SK-N-SH (cell line): ENCODE measurements around the gene AGO3. TPM values are rescaled to one million over a fixed set of nuclear protein-coding genes. Genes with fewer than 3 reads are reported as not detected.

Source experiments
- CTCF ChIA-PET: fragments of 300-600, 350-600 bp; formaldehyde crosslinking; extraction: SDS; loops from one replicate; lab custom pipeline; 2021; lab: Yijun Ruan, JAX
- POLR2A ChIA-PET: fragments of 350-600 bp; sonication (Branson Sonifier 250); formaldehyde crosslinking; extraction: SDS; loops from one replicate; lab custom pipeline; 2020; ENCODE audit warnings: antibody characterized with exemption, inconsistent platforms; lab: Yijun Ruan, JAX
- DNase-seq: peaks from one replicate; pipeline ENCODE4 v3.0.0; 2012
- H2AFZ ChIP-seq: fragments of 200-600 bp; sonication (generic); 2 replicates; pipeline ENCODE4 v1.8.1; 2016; ENCODE audit warnings: antibody characterized with exemption, mild to moderate bottlenecking, low read depth
- H3F3A ChIP-seq: fragments of 200-600 bp; sonication (generic); replicated peaks from 2 replicates; pipeline ENCODE3; 2016; ENCODE audit warnings: antibody characterized with exemption, mild to moderate bottlenecking; ENCODE audit not compliant: insufficient read depth
- H3K27ac ChIP-seq, 2 experiments: fragments of 200-500 bp in 1 of 2; fragments of 200-600 bp in 1 of 2; sonication (Bioruptor generic) in 1 of 2; sonication (generic), shearing (Covaris generic) in 1 of 2; 2 replicates each; pipeline versions ENCODE4 v1.5.1 to v1.6.1; 2014 to 2016; ENCODE audit warnings: low read depth in 2 of 2, inconsistent platforms in 1 of 2, low read length in 1 of 2, mild to moderate bottlenecking in 1 of 2, mixed read lengths in 1 of 2
- H3K27me3 ChIP-seq: fragments of 200-600 bp; sonication (generic), shearing (Covaris generic); 2 replicates; pipeline ENCODE4 v1.6.1; 2016; ENCODE audit warnings: mixed run types; ENCODE audit not compliant: insufficient read depth
- H3K36me3 ChIP-seq, 2 experiments: fragments of 200-500 bp in 1 of 2; fragments of 200-600 bp in 1 of 2; sonication (Bioruptor generic) in 1 of 2; sonication (generic) in 1 of 2; replicated peaks in 1 of 2; 2 replicates each; pipeline versions ENCODE3 to v1.5.1; 2014 to 2016; ENCODE audit warnings: low read length in 1 of 2, mild to moderate bottlenecking in 1 of 2; ENCODE audit not compliant: insufficient read depth in 2 of 2, control insufficient read depth in 1 of 2
- H3K4me1 ChIP-seq, 2 experiments: fragments of 200-500 bp in 1 of 2; fragments of 200-600 bp in 1 of 2; sonication (Bioruptor generic) in 1 of 2; sonication (generic), shearing (Covaris generic) in 1 of 2; 2 replicates each; pipeline versions ENCODE4 v1.5.1 to v1.6.1; 2014 to 2016; ENCODE audit warnings: low read depth in 1 of 2, low read length in 1 of 2, mixed run types in 1 of 2; ENCODE audit not compliant: insufficient read depth in 2 of 2, control insufficient read depth in 1 of 2
- H3K4me2 ChIP-seq: fragments of 200-600 bp; sonication (generic), shearing (Covaris generic); 2 replicates; pipeline ENCODE4 v1.6.1; 2017; ENCODE audit warnings: mixed run types
- H3K4me3 ChIP-seq, 2 experiments: fragments of 200-500 bp in 1 of 2; fragments of 200-600 bp in 1 of 2; sonication (Bioruptor generic) in 1 of 2; sonication (generic), shearing (Covaris generic) in 1 of 2; 2 replicates each; pipeline versions ENCODE4 v1.5.1 to v1.8.1; 2014 to 2016; ENCODE audit warnings: low read depth in 2 of 2, inconsistent platforms in 1 of 2, low read length in 1 of 2, mild to moderate bottlenecking in 1 of 2, mixed read lengths in 1 of 2, moderate library complexity in 1 of 2
- H3K79me2 ChIP-seq: fragments of 200-600 bp; sonication (generic); 2 replicates; pipeline ENCODE4 v1.8.1; 2017; ENCODE audit warnings: mild to moderate bottlenecking; ENCODE audit not compliant: insufficient read depth
- H3K9ac ChIP-seq: fragments of 200-600 bp; sonication (generic); 2 replicates; pipeline ENCODE4 v1.6.1; 2017; ENCODE audit warnings: mixed run types
- H3K9me2 ChIP-seq: fragments of 200-600 bp; sonication (generic); 2 replicates; pipeline ENCODE4 v1.6.1; 2017; ENCODE audit warnings: mixed run types
- H3K9me3 ChIP-seq: fragments of 200-600 bp; sonication (generic); 2 replicates; pipeline ENCODE4 v1.6.1; 2017; ENCODE audit warnings: mixed run types, mild to moderate bottlenecking, moderate library complexity
- H4K20me1 ChIP-seq: fragments of 200-600 bp; sonication (generic); 2 replicates; pipeline ENCODE4 v1.6.1; 2017; ENCODE audit warnings: mild to moderate bottlenecking, mixed run types; ENCODE audit not compliant: insufficient read depth
- ELF1 ChIP-seq: IDR thresholded peaks from 2 replicates; pipeline ENCODE4 v1.4.0; 2012
- EP300 ChIP-seq, 2 experiments: IDR thresholded peaks; 2 replicates each; pipeline versions ENCODE4 v1.4.0 to v1.6.1; 2012; ENCODE audit warnings: borderline replicate concordance in 1 of 2, low read depth in 1 of 2, low read length in 1 of 2
- EZH2phosphoT487 ChIP-seq: fragments of 200-600 bp; sonication (generic); IDR thresholded peaks from 2 replicates; pipeline ENCODE4 v1.6.1; 2017; ENCODE audit warnings: low read depth, mixed run types, mild to moderate bottlenecking, antibody characterized with exemption, moderate library complexity, borderline replicate concordance
- FOSL2 ChIP-seq: IDR thresholded peaks from 2 replicates; pipeline ENCODE4 v1.4.0; 2012; ENCODE audit warnings: low read depth, mild to moderate bottlenecking, moderate library complexity, borderline replicate concordance
- FOXJ3 ChIP-seq: sonication (generic); formaldehyde crosslinking; IDR thresholded peaks from 2 replicates; pipeline ENCODE4 v1.5.1; 2020; ENCODE audit warnings: mild to moderate bottlenecking, missing genetic modification reagents
- FOXM1 ChIP-seq: IDR thresholded peaks from 2 replicates; pipeline ENCODE4 v1.4.0; 2012; ENCODE audit warnings: low read depth, mild to moderate bottlenecking
- GABPA ChIP-seq: IDR thresholded peaks from 2 replicates; pipeline ENCODE4 v1.4.0; 2012; ENCODE audit warnings: low read depth, mild to moderate bottlenecking
- JUND ChIP-seq: IDR thresholded peaks from 2 replicates; pipeline ENCODE4 v1.4.0; 2012
- MAX ChIP-seq: IDR thresholded peaks from 2 replicates; pipeline ENCODE4 v1.4.0; 2012; ENCODE audit warnings: low read depth
- MEF2A ChIP-seq: IDR thresholded peaks from 2 replicates; pipeline ENCODE4 v1.4.0; 2012; ENCODE audit warnings: low read depth, borderline replicate concordance
- MXI1 ChIP-seq: IDR thresholded peaks from 2 replicates; pipeline ENCODE4 v1.6.1; 2012; ENCODE audit warnings: mild to moderate bottlenecking, low read depth, low read length, improper control_type of control experiment
- PBX3 ChIP-seq: IDR thresholded peaks from 2 replicates; pipeline ENCODE4; 2012
- RXRA ChIP-seq: IDR thresholded peaks from 2 replicates; pipeline ENCODE4 v1.4.0; 2012; ENCODE audit warnings: low read depth, mild to moderate bottlenecking, borderline replicate concordance
- SIN3A ChIP-seq: IDR thresholded peaks from 2 replicates; pipeline ENCODE4 v1.6.1; 2012; ENCODE audit warnings: low read depth, mild to moderate bottlenecking, low read length, moderate library complexity, borderline replicate concordance
- SMC3 ChIP-seq: IDR thresholded peaks from 2 replicates; pipeline ENCODE4 v1.6.1; 2012; ENCODE audit warnings: low read depth, low read length, improper control_type of control experiment
- USF2 ChIP-seq: fragments of 150-350 bp; IDR thresholded peaks from 2 replicates; pipeline ENCODE4 v1.6.1; 2017; ENCODE audit warnings: antibody characterized with exemption, low read length, low read depth, borderline replicate concordance
- YY1 ChIP-seq: IDR thresholded peaks from 2 replicates; pipeline ENCODE4 v1.4.0; 2012; ENCODE audit warnings: low read depth, mild to moderate bottlenecking
- WGBS: methylation state at CpG from one replicate; pipeline ENCODE4 v1.1.6; 2017; ENCODE audit warnings: low lambda C conversion rate; 5-methylcytosine and 5-hydroxymethylcytosine counted together
- polyA plus RNA-seq, 3 experiments: library from polyadenylated mRNA; depleted of rRNA; stranded (reverse); fragments of >200 nt; gene quantifications; 2 replicates each; pipeline ENCODE4 v1.2.3, GENCODE V29; 2012
- TF ChIP-seq, protein P1 (sequence below): IDR thresholded peaks from 2 replicates; pipeline ENCODE4 v1.4.0; 2012; ENCODE audit warnings: low read depth, borderline replicate concordance
- TF ChIP-seq, protein P2 (sequence below): IDR thresholded peaks from 2 replicates; pipeline ENCODE4 v1.4.0; 2012; ENCODE audit warnings: low read depth, borderline replicate concordance

AGO3 gene
- polyA plus RNA-seq, 1 of the 3 experiments (the other 2 are of a cell fraction): 6.7 TPM

DNA sequence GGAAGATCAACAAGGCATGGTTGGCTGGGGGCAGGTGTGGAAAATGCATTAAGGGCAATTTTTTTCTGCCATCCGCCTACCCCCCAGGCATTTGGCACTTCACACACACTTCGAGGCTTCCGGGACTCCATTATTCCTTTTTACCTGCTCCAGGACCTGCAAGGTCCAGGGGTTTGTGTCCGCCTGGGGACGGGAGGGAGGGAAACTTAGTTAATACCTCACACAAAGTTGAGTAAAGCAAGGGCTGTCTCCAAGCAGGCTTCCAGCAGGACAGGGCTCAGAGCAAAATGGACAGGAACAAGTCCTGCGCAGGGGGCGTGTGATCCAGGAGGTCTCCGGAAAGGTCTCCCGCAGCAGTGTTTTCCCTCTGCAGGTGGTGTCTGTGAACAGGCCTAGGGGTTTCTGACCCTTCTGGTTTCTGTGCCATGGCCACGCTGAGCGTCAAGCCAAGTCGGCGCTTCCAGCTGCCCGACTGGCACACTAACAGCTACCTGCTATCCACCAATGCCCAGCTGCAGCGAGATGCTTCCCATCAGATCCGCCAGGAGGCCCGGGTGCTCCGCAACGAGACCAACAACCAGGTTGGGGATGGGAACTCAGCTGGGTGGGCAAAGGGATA lies 153.7 kb downstream of the AGO3 start:
- Histone ChIP-seq H3F3A (peaks cover 6% of the 10 kb centered on the region), H3K79me2 (peaks cover 9% of the 10 kb centered on the region), H2AFZ (peak overlapping the region; percentile 95; the same call in 1 of the 2 replicates), H3K36me3 (no peaks in the 10 kb centered on the region), H3K4me2 (peak overlapping the region; percentile 73), H3K4me3 (peak overlapping the region; percentile 54 to 57; a peak in 3 of 4 replicates), H3K27me3 (no peaks in the 10 kb centered on the region), H3K9ac (peak overlapping the region; percentile 65), H3K9me3 (no peaks in the 10 kb centered on the region), H4K20me1 (no peaks in the 10 kb centered on the region), H3K9me2 (no peaks in the 10 kb centered on the region), H3K4me1 (peaks cover 0 to 17% of the 10 kb centered on the region in 2 experiments; a peak in 1 of 4 replicates), H3K27ac (peak overlapping the region in 1 of 2 experiments; percentile 58; a peak in 1 of 4 replicates)
- ChIA-PET POLR2A (no interaction called here), CTCF (interaction anchor here (0.6 to 2.2 kb wide), 4 partner anchors 15 to 50 kb away, joined by 3 to 12 read pairs (median 3); no protein-coding TSS in a partner anchor)
- TF ChIP-seq JUND (no peak), USF2 (no peak), SIN3A (no peak), SMC3 (no peak), FOXM1 (no peak), MEF2A (no peak), YY1 (no peak), MXI1 (no peak), EZH2phosphoT487 (no peak), FOXJ3 (CRISPR knock-in tag) (no peak), MAX (no peak), FOSL2 (no peak), EP300 (IDR thresholded peaks at IDR 0.05; ENCODE audit: borderline replicate concordance in 1 of 2, low read depth in 1 of 2, low read length in 1 of 2) (no peak), GABPA (no peak), PBX3 (no peak), ELF1 (no peak), RXRA (no peak)
- TF ChIP-seq, protein P1, sequence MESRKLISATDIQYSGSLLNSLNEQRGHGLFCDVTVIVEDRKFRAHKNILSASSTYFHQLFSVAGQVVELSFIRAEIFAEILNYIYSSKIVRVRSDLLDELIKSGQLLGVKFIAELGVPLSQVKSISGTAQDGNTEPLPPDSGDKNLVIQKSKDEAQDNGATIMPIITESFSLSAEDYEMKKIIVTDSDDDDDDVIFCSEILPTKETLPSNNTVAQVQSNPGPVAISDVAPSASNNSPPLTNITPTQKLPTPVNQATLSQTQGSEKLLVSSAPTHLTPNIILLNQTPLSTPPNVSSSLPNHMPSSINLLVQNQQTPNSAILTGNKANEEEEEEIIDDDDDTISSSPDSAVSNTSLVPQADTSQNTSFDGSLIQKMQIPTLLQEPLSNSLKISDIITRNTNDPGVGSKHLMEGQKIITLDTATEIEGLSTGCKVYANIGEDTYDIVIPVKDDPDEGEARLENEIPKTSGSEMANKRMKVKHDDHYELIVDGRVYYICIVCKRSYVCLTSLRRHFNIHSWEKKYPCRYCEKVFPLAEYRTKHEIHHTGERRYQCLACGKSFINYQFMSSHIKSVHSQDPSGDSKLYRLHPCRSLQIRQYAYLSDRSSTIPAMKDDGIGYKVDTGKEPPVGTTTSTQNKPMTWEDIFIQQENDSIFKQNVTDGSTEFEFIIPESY: no peak
- TF ChIP-seq, protein P2, sequence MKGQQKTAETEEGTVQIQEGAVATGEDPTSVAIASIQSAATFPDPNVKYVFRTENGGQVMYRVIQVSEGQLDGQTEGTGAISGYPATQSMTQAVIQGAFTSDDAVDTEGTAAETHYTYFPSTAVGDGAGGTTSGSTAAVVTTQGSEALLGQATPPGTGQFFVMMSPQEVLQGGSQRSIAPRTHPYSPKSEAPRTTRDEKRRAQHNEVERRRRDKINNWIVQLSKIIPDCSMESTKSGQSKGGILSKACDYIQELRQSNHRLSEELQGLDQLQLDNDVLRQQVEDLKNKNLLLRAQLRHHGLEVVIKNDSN: no peak
- WGBS: 80% methylated on average over 15 of the region's 19 CpGs
- no peak for DNase-seq
